HCT116 (cell line): ENCODE measurements around the gene POLN. TPM values are rescaled to one million over a fixed set of nuclear protein-coding genes. Genes with fewer than 3 reads are reported as not detected.

Experiments used
- ATAC-seq: fragments of 200-7000 bp; cut with Tn5 transposase; 2 replicates; pipeline ENCODE4 v1.9.1; 2020; ENCODE audit warnings: mild to moderate bottlenecking, moderate library complexity
- BruUV-seq: library from RNA; stranded (reverse); fragments of 400-500 nt; replicated peaks from 2 replicates; lab custom pipeline; 2021; lab: Mats Ljungman, UMichigan
- CTCF ChIA-PET: fragments of 300-600 bp; sonication (Branson Sonifier 250); formaldehyde crosslinking; loops from one replicate; lab custom pipeline; 2021; ENCODE audit warnings: antibody characterized with exemption; lab: Charles Lee
- POLR2A ChIA-PET: fragments of 300-600, 350-600 bp; sonication (Branson Sonifier 250); formaldehyde crosslinking; loops from one replicate; lab custom pipeline; 2021; ENCODE audit warnings: antibody characterized with exemption; lab: Charles Lee
- RAD21 ChIA-PET, 2 experiments: fragments of 300-600 bp; sonication (Branson Sonifier 250); formaldehyde crosslinking; loops; one replicate each; lab custom pipeline; 2023; ENCODE audit warnings: low total read pairs in 2 of 2; ENCODE audit not compliant: uncharacterized antibody in 2 of 2, unreplicated experiment in 2 of 2, low non-redundant PET in 1 of 2; lab: Charles Lee
- DNase-seq: peaks from one replicate; pipeline ENCODE4 v3.0.0-alpha.2; 2010; ENCODE audit warnings: low read depth, low spot score
- H2AFZ ChIP-seq: fragments of 200-600 bp; shearing (Covaris generic), sonication (generic); 2 replicates; pipeline ENCODE4 v1.6.1; 2017; ENCODE audit warnings: low read depth, mixed run types, mixed read lengths, antibody characterized with exemption, low read length; ENCODE audit not compliant: poor library complexity, severe bottlenecking
- H3K27ac ChIP-seq: 2 replicates; pipeline ENCODE4 v1.5.1; 2012; ENCODE audit warnings: low read depth, low read length
- H3K27me3 ChIP-seq: fragments of 200-600 bp; sonication (generic); 2 replicates; pipeline ENCODE4 v1.6.1; 2016; ENCODE audit warnings: mixed run types, low read length, mixed read lengths; ENCODE audit not compliant: insufficient read depth
- H3K36me3 ChIP-seq, 2 experiments: fragments of 200-500 bp in 1 of 2; fragments of 200-600 bp in 1 of 2; sonication (Bioruptor generic) in 1 of 2; sonication (generic) in 1 of 2; 2 replicates each; pipeline versions ENCODE4 v1.5.1 to v1.6.1; 2014 to 2016; ENCODE audit warnings: low read length in 2 of 2, inconsistent platforms in 1 of 2, mixed read lengths in 1 of 2, mixed run types in 1 of 2; ENCODE audit not compliant: insufficient read depth in 2 of 2, control insufficient read depth in 1 of 2
- H3K4me1 ChIP-seq, 2 experiments: fragments of 200-600 bp in 1 of 2; sonication (generic) in 1 of 2; 2 replicates each; pipeline versions ENCODE4 v1.5.1 to v1.6.1; 2012 to 2017; ENCODE audit warnings: low read length in 2 of 2, inconsistent platforms in 1 of 2, mild to moderate bottlenecking in 1 of 2, mixed read lengths in 1 of 2, mixed run types in 1 of 2, moderate library complexity in 1 of 2; ENCODE audit not compliant: insufficient read depth in 2 of 2, control insufficient read depth in 1 of 2
- H3K4me2 ChIP-seq: fragments of 200-600 bp; sonication (generic); 2 replicates; pipeline ENCODE4 v1.6.1; 2017; ENCODE audit warnings: mixed run types, low read length, mixed read lengths
- H3K4me3 ChIP-seq, 2 experiments: fragments of 200-600 bp in 1 of 2; sonication (generic) in 1 of 2; replicated peaks in 1 of 2; 2 replicates each; pipeline ENCODE4 v1.5.1; 2011 to 2016; ENCODE audit warnings: low read length in 2 of 2, control low read depth in 1 of 2, low read depth in 1 of 2, mild to moderate bottlenecking in 1 of 2, mixed read lengths in 1 of 2, mixed run types in 1 of 2
- H3K79me2 ChIP-seq: fragments of 200-600 bp; sonication (generic); 2 replicates; pipeline ENCODE4 v1.6.1; 2017; ENCODE audit warnings: mild to moderate bottlenecking, mixed run types, low read length, moderate library complexity, mixed read lengths; ENCODE audit not compliant: insufficient read depth
- H3K9ac ChIP-seq: fragments of 200-600 bp; sonication (generic); 2 replicates; pipeline ENCODE4 v1.6.1; 2016; ENCODE audit warnings: low read length, mixed read lengths
- H3K9me2 ChIP-seq: fragments of 200-600 bp; sonication (generic), shearing (Covaris generic); 2 replicates; pipeline ENCODE4 v1.6.1; 2017; ENCODE audit warnings: mixed run types, mild to moderate bottlenecking, moderate library complexity; ENCODE audit not compliant: insufficient read depth
- H3K9me3 ChIP-seq, 2 experiments: fragments of 200-500 bp in 1 of 2; fragments of 200-600 bp in 1 of 2; sonication (Bioruptor generic) in 1 of 2; sonication (generic) in 1 of 2; 2 replicates each; pipeline ENCODE4 v1.6.1; 2014 to 2017; ENCODE audit warnings: low read length in 2 of 2, mixed read lengths in 2 of 2, inconsistent platforms in 1 of 2, low read depth in 1 of 2, mild to moderate bottlenecking in 1 of 2, mixed run types in 1 of 2, moderate library complexity in 1 of 2; ENCODE audit not compliant: control insufficient read depth in 1 of 2, insufficient read depth in 1 of 2
- H4K20me1 ChIP-seq: fragments of 200-600 bp; sonication (generic), shearing (Covaris generic); 2 replicates; pipeline ENCODE4 v1.6.1; 2017; ENCODE audit warnings: mixed run types, mild to moderate bottlenecking, moderate library complexity; ENCODE audit not compliant: insufficient read depth
- CBX3 ChIP-seq: IDR thresholded peaks from 2 replicates; pipeline ENCODE4 v1.6.1; 2012; ENCODE audit warnings: low read depth
- ELF1 ChIP-seq: IDR thresholded peaks from 2 replicates; pipeline ENCODE4 v1.6.1; 2012; ENCODE audit warnings: low read depth, borderline replicate concordance
- EZH2 ChIP-seq: fragments of 200-600 bp; sonication (generic); IDR thresholded peaks from 2 replicates; pipeline ENCODE4 v1.6.1; 2017; ENCODE audit warnings: antibody characterized with exemption, mixed run types
- JUND ChIP-seq: IDR thresholded peaks from 2 replicates; pipeline ENCODE4 v1.6.1; 2012
- POLR2A ChIP-seq: IDR thresholded peaks from 2 replicates; pipeline ENCODE4 v1.7.0; 2011; ENCODE audit warnings: borderline replicate concordance; ENCODE audit not compliant: insufficient read depth, insufficient read length; ENCODE audit errors: extremely low read depth
- POLR2AphosphoS5 ChIP-seq: IDR thresholded peaks from 2 replicates; pipeline ENCODE4 v1.6.1; 2011; ENCODE audit warnings: mild to moderate bottlenecking, low read depth, low read length, moderate library complexity
- YY1 ChIP-seq: IDR thresholded peaks from 2 replicates; pipeline ENCODE4 v1.6.1; 2011; ENCODE audit warnings: low read length, low read depth, moderate library complexity, mild to moderate bottlenecking; ENCODE audit not compliant: insufficient replicate concordance; ENCODE audit errors: extremely low read depth
- intact Hi-C: fragments of 100-400 bp; cut with micrococcal nuclease; formaldehyde crosslinking; loops from 2 replicates; pipeline ENCODE4 v1.10.0; 2022
- total RNA-seq: library from RNA; stranded (reverse); gene quantifications from one replicate; pipeline ENCODE4 v1.2.1, GENCODE V29; 2021; ENCODE audit not compliant: unreplicated experiment
- TF ChIP-seq, protein P1 (sequence below), 3 experiments: fragments of 200-600 bp in 1 of 3; sonication (generic) in 1 of 3; IDR thresholded peaks in 2 of 3; conservative IDR thresholded peaks in 1 of 3; 2 replicates each; pipeline ENCODE4 v1.5.1; 2012 to 2017; ENCODE audit warnings: low read depth in 2 of 3, low read length in 2 of 3, antibody characterized with exemption in 1 of 3, borderline replicate concordance in 1 of 3, control low read depth in 1 of 3, mild to moderate bottlenecking in 1 of 3, mixed read lengths in 1 of 3, mixed run types in 1 of 3, moderate library complexity in 1 of 3; ENCODE audit not compliant: insufficient read depth in 1 of 3
- TF ChIP-seq, protein P2 (sequence below): IDR thresholded peaks from 2 replicates; pipeline ENCODE4 v1.6.1; 2011; ENCODE audit warnings: mild to moderate bottlenecking, low read length, moderate library complexity; ENCODE audit not compliant: insufficient replicate concordance; ENCODE audit errors: extremely low read depth

POLN gene
- total RNA-seq, 1 experiment from 2014 or later: 3.1 TPM

- Histone ChIP-seq H3K9me2 (no peaks in the 10 kb centered on the region), H3K9me3 (no peaks in the 10 kb centered on the region), H3K4me3 (no peak overlapping the region), H3K9ac (no peak overlapping the region), H3K27ac (no peak overlapping the region), H3K27me3 (no peaks in the 10 kb centered on the region), H3K36me3 (no peaks in the 10 kb centered on the region), H3K4me2 (no peak overlapping the region), H4K20me1 (no peaks in the 10 kb centered on the region), H3K4me1 (no peaks in the 10 kb centered on the region), H3K79me2 (no peaks in the 10 kb centered on the region), H2AFZ (no peak overlapping the region)
- ChIA-PET RAD21 (no interaction called here), POLR2A (no interaction called here), CTCF (no interaction called here)
- intact Hi-C loops: no loop called here
- TF ChIP-seq YY1 (no peak), POLR2A (no peak), CBX3 (no peak), EZH2 (no peak), POLR2AphosphoS5 (no peak), ELF1 (no peak), JUND (no peak)
- TF ChIP-seq, protein P1, sequence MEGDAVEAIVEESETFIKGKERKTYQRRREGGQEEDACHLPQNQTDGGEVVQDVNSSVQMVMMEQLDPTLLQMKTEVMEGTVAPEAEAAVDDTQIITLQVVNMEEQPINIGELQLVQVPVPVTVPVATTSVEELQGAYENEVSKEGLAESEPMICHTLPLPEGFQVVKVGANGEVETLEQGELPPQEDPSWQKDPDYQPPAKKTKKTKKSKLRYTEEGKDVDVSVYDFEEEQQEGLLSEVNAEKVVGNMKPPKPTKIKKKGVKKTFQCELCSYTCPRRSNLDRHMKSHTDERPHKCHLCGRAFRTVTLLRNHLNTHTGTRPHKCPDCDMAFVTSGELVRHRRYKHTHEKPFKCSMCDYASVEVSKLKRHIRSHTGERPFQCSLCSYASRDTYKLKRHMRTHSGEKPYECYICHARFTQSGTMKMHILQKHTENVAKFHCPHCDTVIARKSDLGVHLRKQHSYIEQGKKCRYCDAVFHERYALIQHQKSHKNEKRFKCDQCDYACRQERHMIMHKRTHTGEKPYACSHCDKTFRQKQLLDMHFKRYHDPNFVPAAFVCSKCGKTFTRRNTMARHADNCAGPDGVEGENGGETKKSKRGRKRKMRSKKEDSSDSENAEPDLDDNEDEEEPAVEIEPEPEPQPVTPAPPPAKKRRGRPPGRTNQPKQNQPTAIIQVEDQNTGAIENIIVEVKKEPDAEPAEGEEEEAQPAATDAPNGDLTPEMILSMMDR (IDR thresholded peaks at IDR 0.05 in 2 of 3, conservative IDR thresholded peaks at IDR 0.05 in 1 of 3; ENCODE audit: borderline replicate concordance in 1 of 3, insufficient read depth in 1 of 3, low read depth in 2 of 3, low read length in 2 of 3): no peak
- TF ChIP-seq, protein P2, sequence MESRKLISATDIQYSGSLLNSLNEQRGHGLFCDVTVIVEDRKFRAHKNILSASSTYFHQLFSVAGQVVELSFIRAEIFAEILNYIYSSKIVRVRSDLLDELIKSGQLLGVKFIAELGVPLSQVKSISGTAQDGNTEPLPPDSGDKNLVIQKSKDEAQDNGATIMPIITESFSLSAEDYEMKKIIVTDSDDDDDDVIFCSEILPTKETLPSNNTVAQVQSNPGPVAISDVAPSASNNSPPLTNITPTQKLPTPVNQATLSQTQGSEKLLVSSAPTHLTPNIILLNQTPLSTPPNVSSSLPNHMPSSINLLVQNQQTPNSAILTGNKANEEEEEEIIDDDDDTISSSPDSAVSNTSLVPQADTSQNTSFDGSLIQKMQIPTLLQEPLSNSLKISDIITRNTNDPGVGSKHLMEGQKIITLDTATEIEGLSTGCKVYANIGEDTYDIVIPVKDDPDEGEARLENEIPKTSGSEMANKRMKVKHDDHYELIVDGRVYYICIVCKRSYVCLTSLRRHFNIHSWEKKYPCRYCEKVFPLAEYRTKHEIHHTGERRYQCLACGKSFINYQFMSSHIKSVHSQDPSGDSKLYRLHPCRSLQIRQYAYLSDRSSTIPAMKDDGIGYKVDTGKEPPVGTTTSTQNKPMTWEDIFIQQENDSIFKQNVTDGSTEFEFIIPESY: no peak
- no TSS peak for BruUV-seq
- DNase-seq (no peak), ATAC-seq (no peak)
Observed at GRCh38 chr4:2269618-2270163, 27.8 kb upstream of the POLN start.
